Right lobe of liver (tissue), 4 donors: ENCODE measurements around the gene PARD6B.

ENCODE experiments used
- POLR2A ChIP-seq: fragments of 450-650 bp; IDR thresholded peaks from one replicate; pipeline ENCODE4 v1.6.1; 2017; ENCODE audit warnings: antibody characterized with exemption, mild to moderate bottlenecking
- TF ChIP-seq, protein P1 (sequence below), 4 donors: fragments of 200-600 bp in 3 of 4; fragments of 450-650 bp in 1 of 4; IDR thresholded peaks; one replicate each; pipeline versions ENCODE4 v1.5.1 to v1.8.0; 2016 to 2022; ENCODE audit warnings: antibody characterized with exemption in 4 of 4, mild to moderate bottlenecking in 2 of 4
- donor health status: DM: no; HTN: no; CAD: no.
- donor health status: DM: no; HTN: no; CAD: no.
- donor health status: DM: no; HTN: yes; CAD: no.

DNA sequence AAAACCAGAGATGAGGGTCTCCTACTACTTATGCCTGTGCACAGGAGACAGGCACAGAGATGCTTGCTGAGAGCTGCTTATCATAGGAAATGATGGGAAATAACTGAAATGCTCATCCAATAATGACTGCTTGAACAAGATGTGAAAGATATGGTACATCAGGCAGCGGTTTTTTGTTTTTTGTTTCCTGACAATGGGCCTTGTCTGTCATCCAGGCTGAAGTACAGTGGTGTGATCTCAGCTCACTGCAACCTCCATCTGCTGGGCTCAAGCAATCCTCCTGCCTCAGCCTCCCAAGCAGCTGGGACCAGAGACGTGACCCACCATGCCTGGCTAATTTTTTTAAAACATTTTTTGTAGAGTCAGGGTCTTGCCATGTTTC is 38.8 kb upstream of the PARD6B start:
- TF ChIP-seq, protein P1, sequence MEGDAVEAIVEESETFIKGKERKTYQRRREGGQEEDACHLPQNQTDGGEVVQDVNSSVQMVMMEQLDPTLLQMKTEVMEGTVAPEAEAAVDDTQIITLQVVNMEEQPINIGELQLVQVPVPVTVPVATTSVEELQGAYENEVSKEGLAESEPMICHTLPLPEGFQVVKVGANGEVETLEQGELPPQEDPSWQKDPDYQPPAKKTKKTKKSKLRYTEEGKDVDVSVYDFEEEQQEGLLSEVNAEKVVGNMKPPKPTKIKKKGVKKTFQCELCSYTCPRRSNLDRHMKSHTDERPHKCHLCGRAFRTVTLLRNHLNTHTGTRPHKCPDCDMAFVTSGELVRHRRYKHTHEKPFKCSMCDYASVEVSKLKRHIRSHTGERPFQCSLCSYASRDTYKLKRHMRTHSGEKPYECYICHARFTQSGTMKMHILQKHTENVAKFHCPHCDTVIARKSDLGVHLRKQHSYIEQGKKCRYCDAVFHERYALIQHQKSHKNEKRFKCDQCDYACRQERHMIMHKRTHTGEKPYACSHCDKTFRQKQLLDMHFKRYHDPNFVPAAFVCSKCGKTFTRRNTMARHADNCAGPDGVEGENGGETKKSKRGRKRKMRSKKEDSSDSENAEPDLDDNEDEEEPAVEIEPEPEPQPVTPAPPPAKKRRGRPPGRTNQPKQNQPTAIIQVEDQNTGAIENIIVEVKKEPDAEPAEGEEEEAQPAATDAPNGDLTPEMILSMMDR (IDR thresholded peaks at IDR 0.05), result no peak
- no peak for TF ChIP-seq POLR2A
